Right atrium auricular region (tissue), 2 donors: Measurements from ENCODE around the gene TBC1D7. TPM values are rescaled to one million over a fixed set of nuclear protein-coding genes. Genes with fewer than 3 reads are reported as not detected.

Experiments
- DNase-seq: peaks from one replicate; pipeline ENCODE4 v3.0.0-alpha.2; 2019; ENCODE audit warnings: low spot score
- H3K27ac ChIP-seq, 2 donors: fragments of 200-600 bp; sonication (generic); 1 replicate in 1 of 2; 2 replicates in 1 of 2; pipeline ENCODE4 v1.5.1; 2016 to 2019
- H3K27me3 ChIP-seq, 2 donors: fragments of 200-600 bp; sonication (generic); one replicate each; pipeline versions ENCODE4 v1.5.1 to v1.6.0; 2017 to 2019
- H3K36me3 ChIP-seq: fragments of 200-600 bp; sonication (generic); one replicate; pipeline ENCODE4 v1.5.1; 2016
- H3K4me1 ChIP-seq, 2 donors: fragments of 200-600 bp; sonication (generic); one replicate each; pipeline versions ENCODE4 v1.5.1 to v1.6.0; 2017 to 2019
- H3K4me3 ChIP-seq, 2 donors: fragments of 200-600 bp; sonication (generic); 1 replicate in 1 of 2; 2 replicates in 1 of 2; pipeline ENCODE4 v1.5.1; 2017 to 2019; ENCODE audit warnings: mild to moderate bottlenecking in 1 of 2, moderate library complexity in 1 of 2
- H3K9me3 ChIP-seq, 2 donors: fragments of 200-600 bp; sonication (generic); one replicate each; pipeline ENCODE4 v1.5.1; 2019
- total RNA-seq, 2 donors: library from RNA; depleted of rRNA; stranded (reverse); fragments of >200 nt; gene quantifications; one replicate each; pipeline ENCODE4 v1.1.0, GENCODE V29; 2016
- TF ChIP-seq, protein P1 (sequence below), 2 donors: fragments of 200-600 bp; sonication (generic); IDR thresholded peaks; one replicate each; pipeline ENCODE4 v1.5.1; 2019; ENCODE audit warnings: antibody characterized with exemption in 2 of 2

Gene TBC1D7
- total RNA-seq, 2 donors from 2014 or later, result 15.0 to 27.0 TPM

DNA sequence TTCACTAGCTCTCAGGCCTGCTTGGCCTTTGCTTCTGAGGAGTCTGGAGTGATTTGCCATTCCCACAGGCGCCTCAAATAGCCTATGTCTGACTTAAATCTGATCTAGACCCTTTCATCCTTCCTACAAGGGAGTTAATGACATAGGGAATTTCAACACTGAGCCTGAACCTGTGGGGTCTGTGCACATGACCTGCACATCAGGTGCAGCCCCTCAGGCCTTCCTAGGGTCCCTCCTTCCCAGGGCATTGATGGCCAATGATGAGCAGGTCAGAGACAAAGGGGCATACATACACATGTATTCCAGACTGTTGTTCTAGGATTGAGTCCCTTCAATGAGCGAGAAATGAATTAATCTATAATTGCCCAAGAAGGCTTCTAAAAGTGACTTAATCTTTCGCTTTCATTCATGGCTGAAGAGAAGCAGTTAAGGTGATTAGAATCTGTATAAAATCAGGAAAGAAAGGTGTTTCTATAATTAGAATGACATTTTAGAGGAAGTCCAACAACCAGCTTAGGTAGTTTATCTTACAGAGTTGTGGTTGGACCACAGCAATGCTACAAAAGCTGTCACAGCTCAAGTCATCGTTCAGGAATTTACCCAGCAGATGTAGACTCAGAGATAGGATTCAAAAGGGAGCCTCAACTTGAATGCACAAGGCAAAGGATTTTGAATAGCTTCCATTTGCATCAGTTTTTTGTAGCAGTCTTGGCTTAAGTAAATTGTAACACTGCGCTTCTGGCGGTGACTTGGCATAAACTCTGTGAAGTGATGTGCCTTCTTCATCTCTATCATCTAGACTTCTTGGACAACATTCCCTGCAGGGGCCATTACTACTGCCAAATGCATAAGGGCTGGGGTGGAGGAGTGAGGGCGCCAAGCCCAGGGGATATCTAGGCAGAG is 27.0 kb upstream of the TBC1D7 start:
- TF ChIP-seq, protein P1, sequence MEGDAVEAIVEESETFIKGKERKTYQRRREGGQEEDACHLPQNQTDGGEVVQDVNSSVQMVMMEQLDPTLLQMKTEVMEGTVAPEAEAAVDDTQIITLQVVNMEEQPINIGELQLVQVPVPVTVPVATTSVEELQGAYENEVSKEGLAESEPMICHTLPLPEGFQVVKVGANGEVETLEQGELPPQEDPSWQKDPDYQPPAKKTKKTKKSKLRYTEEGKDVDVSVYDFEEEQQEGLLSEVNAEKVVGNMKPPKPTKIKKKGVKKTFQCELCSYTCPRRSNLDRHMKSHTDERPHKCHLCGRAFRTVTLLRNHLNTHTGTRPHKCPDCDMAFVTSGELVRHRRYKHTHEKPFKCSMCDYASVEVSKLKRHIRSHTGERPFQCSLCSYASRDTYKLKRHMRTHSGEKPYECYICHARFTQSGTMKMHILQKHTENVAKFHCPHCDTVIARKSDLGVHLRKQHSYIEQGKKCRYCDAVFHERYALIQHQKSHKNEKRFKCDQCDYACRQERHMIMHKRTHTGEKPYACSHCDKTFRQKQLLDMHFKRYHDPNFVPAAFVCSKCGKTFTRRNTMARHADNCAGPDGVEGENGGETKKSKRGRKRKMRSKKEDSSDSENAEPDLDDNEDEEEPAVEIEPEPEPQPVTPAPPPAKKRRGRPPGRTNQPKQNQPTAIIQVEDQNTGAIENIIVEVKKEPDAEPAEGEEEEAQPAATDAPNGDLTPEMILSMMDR (IDR thresholded peaks at IDR 0.05), result no peak
- no peak for DNase-seq
- H3K4me1 ChIP-seq, result peaks cover 0 to 79% of the 10 kb centered on the region in 2 donors
- H3K27me3 ChIP-seq, result no peaks in the 10 kb centered on the region
- H3K36me3 ChIP-seq, result no peaks in the 10 kb centered on the region
- H3K27ac ChIP-seq, result peak overlapping the region; percentile 65 to 68
- H3K9me3 ChIP-seq, result no peaks in the 10 kb centered on the region
- H3K4me3 ChIP-seq, result no peak overlapping the region

DNA sequence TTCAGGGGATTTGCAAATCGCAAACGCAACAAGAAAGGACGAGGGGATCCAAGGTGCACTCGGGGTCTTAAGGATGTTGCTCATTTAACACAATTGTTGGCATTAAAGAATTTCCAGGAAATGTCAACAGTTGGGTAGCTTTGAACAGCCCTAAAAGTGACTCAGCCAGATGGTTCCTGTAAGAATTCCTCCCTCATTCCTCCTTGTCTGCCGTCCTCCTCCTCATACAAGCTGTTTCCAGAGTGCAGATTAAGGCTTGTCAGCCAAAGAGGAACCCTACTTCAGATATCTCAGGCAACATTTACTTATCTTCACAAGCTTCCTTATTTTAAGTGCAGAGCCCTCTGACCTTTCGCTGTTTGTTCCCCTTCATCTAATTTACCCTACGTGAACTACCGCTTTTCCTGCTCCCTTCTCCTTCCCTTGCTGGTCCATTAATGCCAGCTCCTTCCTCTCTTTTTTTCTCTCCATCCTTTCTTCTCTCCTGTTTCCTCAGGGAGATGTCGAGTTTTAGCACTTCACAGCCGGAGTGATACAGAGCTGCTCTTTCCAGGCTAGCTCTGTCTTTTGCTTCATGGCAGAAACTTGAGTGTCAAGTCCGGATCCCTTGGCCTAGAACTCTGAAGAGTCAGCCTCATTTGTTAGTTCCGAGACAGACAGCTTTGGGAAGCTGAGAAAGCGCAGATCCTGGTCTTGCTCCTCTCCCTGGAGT is 26.1 kb upstream of the TBC1D7 start:
- H3K27ac ChIP-seq, result peak overlapping the region; percentile 65 to 68
- TF ChIP-seq, protein P1 (IDR thresholded peaks at IDR 0.05), result no peak
- no peaks in the 10 kb centered on the region for H3K27me3 ChIP-seq
- no peak for DNase-seq
- H3K36me3 ChIP-seq, result no peaks in the 10 kb centered on the region
- H3K4me3 ChIP-seq, result no peak overlapping the region
- peaks cover 0 to 76% of the 10 kb centered on the region in 2 donors for H3K4me1 ChIP-seq
- no peaks in the 10 kb centered on the region for H3K9me3 ChIP-seq

DNA sequence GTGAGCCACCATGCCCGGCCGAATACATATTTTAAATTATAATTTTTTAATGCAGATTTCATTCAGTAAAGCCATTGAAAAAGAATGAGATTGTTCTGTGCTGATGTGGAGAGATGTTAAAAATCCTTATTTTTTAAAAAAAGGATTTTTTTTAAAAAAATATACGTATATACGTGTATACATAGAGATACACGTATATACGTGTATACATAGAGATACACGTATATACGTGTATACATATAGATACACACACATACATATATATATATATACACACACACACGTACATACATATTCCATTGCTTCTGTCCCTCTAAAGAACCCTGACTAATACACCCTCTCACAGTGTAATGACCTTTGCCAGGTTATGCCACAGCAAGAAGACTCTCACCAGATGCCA is 23.8 kb upstream of the TBC1D7 start:
- DNase-seq, result no peak
- Histone ChIP-seq H3K27ac (no peak overlapping the region), H3K4me1 (peaks cover 0 to 56% of the 10 kb centered on the region in 2 donors), H3K36me3 (no peaks in the 10 kb centered on the region), H3K9me3 (no peaks in the 10 kb centered on the region), H3K27me3 (no peaks in the 10 kb centered on the region), H3K4me3 (no peak overlapping the region)
- TF ChIP-seq, protein P1 (IDR thresholded peaks at IDR 0.05), result no peak

DNA sequence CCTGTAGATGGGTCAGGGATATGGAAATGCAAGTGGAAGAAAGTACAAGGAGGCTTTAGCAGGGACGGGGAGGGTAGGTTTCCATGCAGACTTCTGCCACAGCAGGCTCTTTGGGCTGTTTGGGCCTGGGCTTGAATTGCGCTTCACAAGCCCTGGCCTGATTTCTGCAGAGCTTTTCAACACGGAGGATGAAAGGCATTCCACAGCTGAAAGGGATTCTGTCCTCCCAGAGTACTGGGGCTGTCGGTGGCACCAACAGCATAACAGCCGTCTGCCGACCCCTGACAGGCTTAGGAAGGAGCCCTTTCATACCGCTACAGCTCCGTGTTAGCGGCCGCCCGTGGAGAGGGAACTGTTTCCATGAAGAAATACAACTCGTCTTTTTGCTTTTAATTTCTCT is 22.9 kb upstream of the TBC1D7 start:
- no peak overlapping the region for H3K4me3 ChIP-seq
- peaks cover 0 to 47% of the 10 kb centered on the region in 2 donors for H3K4me1 ChIP-seq
- H3K9me3 ChIP-seq, result no peaks in the 10 kb centered on the region
- H3K27ac ChIP-seq, result no peak overlapping the region
- TF ChIP-seq, protein P1 (IDR thresholded peaks at IDR 0.05), result no peak
- DNase-seq, result no peak
- H3K36me3 ChIP-seq, result no peaks in the 10 kb centered on the region
- no peaks in the 10 kb centered on the region for H3K27me3 ChIP-seq

DNA sequence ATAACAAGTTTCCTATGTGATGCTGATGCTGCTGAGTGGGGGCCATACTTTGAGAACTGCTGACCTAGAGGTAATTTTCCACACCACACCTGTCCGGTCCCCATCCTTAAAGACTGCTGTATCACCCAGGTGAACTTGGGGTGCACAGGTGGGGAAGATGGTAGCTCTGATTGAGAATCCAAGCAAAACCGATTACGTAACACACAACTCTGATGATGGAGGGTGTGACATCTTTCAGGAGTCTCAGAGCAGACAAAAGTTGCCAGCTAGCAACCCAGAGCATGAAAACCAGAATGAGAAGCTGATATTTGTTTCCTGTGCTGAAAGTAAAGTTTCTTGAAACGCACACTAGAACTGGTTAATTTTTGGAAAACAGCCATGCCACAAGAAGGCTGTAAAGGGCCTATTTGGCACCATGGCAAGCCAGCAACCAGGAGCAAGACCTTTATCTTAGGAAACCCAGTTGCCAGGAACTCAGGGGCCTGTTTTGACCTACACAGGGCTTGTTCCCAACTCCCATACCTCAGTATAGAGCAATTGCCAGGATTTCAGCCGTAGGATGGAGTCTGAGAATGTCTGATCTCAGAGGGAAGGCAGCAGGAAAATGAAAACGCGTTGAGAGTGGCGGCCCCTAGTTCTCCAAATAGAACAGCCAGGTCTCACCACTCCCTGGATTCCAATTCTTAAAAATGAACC is 21.6 kb upstream of the TBC1D7 start:
- TF ChIP-seq, protein P1 (IDR thresholded peaks at IDR 0.05), result no peak
- Histone ChIP-seq H3K4me1 (peaks cover 0 to 34% of the 10 kb centered on the region in 2 donors), H3K27me3 (no peaks in the 10 kb centered on the region), H3K4me3 (no peak overlapping the region), H3K9me3 (no peaks in the 10 kb centered on the region), H3K27ac (peak overlapping the region in 1 of 2 donors; percentile 15), H3K36me3 (no peaks in the 10 kb centered on the region)
- DNase-seq, result no peak
